ENCODE data around the gene SPDYE2. TPM values are rescaled to one million over a fixed set of nuclear protein-coding genes. Genes with fewer than 3 reads are reported as not detected.
"Not testable (repeated sequence)": the region's sequence is repeated elsewhere in the genome, so short reads cannot be mapped to it uniquely, and the experiment has no call there.

The SPDYE2 gene
- total RNA-seq, result 0.52 TPM

- not testable (repeated sequence) for DNase-seq (ENCODE audit: low spot score)
These were observed at the start of gene SPDYE2 for GRCh38 chr7:102550808-102551422. Gene SPDYE2, plus strand, starts transcription at chr7:102551226. Its CDS starts 2,030 bp downstream, at chr7:102553256.

DNA sequence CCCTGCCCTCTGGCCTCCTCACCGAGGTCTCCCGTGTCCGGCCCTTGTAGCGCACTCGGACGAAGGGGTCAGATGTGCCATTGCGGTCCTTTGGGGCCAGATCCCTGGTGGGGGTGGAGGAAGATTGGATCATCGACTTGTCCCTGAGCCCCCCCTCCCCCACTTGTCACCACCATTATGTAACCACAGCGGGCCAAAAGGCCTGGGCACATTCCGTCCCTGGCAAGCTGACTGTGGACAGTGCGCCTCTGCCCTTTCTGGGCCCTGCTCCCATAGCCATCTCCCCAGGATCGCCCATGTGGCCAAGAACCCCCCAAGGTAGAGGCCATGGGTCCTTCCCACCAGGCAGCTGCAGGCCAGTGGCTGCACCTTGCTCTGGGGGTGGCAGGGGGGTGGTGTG lies 47.9 kb upstream of the SPDYE2 start:
- not testable (repeated sequence) for DNase-seq (ENCODE audit: low spot score)

GRCh38 chr7:102505298-102506185 lies 45.5 kb upstream of the SPDYE2 start:
- DNase-seq (ENCODE audit: low spot score), result peak; percentile 31

DNA sequence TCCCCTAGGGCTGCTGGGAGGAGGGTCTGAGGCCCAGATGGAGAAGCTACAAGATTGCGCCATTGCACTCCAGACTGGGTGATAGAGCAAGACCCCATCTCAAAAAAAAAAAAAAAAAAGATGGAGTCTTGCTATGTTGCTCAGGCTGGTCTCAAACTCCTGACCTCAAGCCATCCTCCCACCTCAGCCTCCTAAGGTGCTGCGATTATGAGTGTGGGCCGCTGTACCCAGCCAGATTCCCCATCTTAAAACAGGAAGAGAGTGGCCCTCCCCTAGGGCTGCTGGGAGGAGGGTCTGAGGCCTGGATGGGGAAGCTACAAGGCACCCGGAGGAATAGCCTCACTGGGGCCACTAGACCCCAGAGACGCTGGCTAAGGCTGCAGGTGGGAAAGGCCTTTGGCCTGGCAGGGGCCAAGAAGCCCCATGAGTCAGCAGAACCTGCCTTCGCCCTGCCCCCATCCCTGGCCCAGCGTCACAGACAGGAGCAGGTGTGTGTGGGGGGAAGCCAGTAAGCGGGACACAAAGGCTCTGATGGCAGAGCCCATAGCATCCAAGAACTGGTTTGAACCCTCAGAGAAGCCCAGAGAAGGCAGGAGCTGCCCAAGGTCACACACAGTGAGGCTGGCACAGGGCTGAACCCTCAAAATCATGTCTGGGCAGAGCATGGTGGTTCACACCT lies 43.5 kb upstream of the SPDYE2 start:
- DNase-seq (ENCODE audit: low spot score), result not testable (repeated sequence)

- DNase-seq (ENCODE audit: low spot score), result not testable (repeated sequence)
These were observed 40.5 kb upstream of the SPDYE2 start for GRCh38 chr7:102510575-102510974.

DNA sequence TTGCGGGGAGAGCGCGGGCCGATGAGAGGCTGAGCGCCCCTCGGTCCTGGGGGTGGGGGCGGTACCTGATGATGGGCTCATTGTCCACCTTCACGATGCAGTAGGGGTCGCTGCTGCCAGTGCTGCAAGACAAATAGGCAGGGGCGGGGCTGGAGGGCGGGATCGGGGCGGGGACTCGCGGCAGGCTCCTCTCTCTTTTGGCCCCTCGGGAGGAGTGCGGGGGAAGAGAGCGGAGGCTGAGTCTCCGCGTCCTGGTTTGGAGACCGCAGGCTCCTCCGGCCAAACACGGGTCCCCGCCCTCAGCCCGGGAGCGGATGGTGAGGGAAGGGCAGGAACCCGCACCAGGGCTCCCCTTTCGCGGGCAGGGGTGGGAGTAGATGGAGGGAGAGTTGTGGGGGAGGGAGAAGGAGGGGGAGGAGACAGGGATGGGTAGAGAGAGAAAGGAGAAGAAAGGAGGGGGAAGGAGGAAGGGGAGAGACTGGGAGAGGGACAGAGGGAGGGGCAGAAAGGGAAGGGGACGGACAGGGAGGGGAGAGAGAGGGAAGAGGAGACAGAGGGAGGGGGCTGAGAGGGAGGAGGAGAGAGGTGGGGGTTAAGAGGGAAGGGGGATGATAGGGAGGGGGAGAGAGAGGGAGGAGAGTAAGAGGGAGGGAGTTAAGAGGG lies 39.0 kb upstream of the SPDYE2 start:
- not testable (repeated sequence) for DNase-seq (ENCODE audit: low spot score)

- DNase-seq (ENCODE audit: low spot score), result peak; percentile 43
These were observed 38.3 kb upstream of the SPDYE2 start for GRCh38 chr7:102512642-102513221.

DNA sequence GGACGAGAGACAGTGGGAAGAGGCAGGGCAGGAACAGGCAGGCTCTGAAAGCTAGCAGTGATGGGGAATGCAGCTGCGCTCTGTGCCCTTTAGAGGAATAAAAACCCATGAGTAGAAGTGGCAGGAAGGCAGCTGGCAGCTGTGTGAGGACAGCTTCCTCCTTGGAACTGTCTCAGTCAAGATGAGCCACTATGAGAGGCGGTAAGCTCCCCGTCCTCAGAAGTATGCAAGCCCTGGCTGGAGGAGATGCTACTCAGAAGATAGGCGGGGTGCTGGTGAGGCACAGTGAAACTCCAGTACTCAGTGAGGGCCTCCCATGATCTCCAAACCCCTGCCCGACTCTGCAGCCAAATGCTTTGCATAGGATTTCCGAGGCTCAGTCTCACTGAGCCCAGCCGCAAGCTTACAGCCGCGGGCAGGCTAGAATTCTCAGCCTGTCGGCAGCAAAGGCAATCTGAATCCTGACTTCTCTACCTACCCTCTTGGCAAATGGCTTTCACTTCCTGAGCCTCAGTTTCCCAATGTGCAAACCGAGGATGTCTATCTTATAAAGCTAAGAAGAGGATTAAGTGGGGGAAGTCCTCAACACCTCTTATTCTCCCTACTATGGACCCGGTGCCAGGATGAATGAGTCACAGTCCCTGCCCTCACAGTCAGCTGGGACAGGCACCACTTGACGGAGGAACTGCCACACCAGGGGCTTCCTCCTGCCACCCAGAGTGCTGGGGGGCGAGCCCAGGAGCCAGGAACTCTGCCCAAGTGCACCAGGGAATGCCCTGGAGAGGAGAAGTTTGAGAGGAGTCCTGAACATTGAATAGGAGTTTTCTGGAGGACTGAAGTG lies 35.9 kb upstream of the SPDYE2 start:
- DNase-seq (ENCODE audit: low spot score), result not testable (repeated sequence)

DNA sequence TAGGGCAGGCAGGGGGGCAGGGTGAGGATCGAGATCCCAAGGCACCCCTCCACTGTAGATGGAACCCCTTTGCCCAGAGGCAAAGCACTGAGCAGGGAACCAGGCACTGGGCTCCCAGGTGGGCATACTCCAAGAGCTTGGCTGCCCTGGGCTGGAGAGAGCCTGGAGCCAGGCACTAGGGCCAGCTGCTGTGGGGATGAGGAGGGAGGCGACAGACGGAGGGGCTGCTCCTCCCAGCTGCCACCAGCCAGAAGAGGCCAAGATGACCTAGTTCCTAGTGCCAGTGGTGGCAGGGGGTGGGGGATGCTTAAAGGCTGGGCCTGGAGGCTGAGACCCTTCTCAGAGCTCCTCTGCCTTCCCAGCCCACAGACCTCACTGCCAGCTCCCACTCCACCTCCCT lies 35.1 kb upstream of the SPDYE2 start:
- not testable (repeated sequence) for DNase-seq (ENCODE audit: low spot score)

GRCh38 chr7:102516951-102517350 lies 34.1 kb upstream of the SPDYE2 start:
- DNase-seq (ENCODE audit: low spot score), result not testable (repeated sequence)

- peak; percentile 22 for DNase-seq (ENCODE audit: low spot score)
These were observed 33.4 kb upstream of the SPDYE2 start, which contains the start of gene RASA4B for GRCh38 chr7:102517550-102518147. Gene RASA4B, minus strand, starts transcription at chr7:102517777. Its CDS starts 67 bp downstream, at chr7:102517710.

- not testable (repeated sequence) for DNase-seq (ENCODE audit: low spot score)
These were observed 30.2 kb upstream of the SPDYE2 start for GRCh38 chr7:102520797-102521196.

DNA sequence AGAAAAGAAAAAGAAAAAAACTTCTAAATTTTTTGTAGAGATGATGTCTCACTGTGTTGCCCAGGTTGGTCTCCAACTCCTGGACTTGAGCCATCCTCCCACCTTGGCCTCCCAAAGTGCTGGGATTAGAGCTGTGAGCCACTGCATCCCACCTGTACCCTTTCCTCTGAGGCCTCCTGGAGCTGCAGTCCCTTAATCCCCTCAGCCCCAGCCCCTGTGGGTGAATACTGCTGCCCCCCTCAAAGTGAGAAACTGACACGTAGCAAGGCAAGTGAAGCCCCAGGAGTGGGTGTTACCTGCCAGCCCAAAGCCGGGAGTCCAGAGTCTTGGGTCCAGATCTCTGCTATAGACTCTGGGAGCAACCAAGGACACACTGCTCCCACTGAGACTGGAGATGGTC lies 26.2 kb upstream of the SPDYE2 start:
- peak; percentile 29 for DNase-seq (ENCODE audit: low spot score)

DNA sequence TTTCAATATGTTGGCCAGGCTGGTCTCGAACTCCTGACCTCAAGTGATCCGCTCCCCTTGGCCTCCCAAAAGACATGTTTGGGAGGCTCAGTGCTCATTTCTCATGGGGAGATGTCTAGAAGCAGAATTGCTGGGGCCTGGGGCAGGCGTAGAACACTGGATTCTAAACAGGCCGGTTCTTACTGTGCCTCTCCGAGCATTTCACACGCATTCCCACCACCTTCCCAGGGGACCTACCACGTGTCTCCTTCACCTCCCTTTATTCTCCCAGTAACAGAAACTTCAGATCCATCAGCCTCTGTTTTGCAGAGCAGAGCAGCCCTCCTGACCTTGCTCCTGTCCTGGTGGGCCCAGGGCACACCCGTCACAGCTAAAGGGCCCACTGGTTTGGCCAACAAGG lies 23.8 kb upstream of the SPDYE2 start:
- not testable (repeated sequence) for DNase-seq (ENCODE audit: low spot score)

DNA sequence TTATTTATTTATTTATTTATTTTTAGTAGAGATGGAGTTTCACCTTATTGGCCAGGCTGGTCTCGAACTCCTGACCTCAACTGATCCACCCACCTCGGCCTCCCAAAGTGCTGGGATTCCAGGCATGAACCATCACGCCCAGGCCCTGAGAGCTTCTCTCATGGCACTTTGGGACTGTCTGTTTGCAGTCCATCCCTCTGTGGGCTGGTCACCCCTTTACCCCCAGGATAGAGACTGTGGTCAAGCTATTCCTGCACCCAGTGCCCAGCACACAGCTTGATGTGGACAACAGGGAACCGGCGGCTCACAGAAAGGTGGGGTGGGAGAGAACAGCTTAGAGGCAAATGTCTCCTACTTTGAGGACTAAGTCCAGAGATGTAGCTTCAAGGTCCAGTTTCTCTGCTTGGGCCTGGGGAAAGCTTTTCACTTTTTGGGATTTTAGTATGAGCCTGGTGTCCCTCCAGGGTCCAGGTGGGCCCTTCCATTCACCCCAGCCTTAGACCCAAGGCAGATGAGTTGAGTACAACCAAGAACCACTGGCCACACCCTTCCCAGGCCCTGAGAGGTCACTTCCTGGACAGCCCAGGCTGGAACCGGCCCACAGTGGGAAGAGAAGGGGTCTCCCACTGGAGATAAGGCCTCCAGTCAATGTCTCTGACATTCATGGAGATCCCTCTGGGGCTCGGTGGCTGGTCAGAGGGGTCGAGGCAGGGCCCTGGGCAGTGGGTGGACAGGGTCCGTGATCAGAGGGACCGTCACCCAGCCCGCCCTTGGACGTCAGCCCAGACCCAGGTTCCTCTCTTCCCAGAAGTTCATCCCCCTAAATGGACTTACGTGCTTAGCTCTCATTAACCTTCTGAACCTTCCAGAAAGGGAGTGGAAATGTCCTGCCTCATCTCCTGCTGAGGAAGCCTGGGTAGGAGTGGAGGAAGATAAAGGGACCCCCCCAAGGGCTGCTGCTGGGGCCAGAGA lies 22.9 kb upstream of the SPDYE2 start:
- DNase-seq (ENCODE audit: low spot score), result not testable (repeated sequence)

DNA sequence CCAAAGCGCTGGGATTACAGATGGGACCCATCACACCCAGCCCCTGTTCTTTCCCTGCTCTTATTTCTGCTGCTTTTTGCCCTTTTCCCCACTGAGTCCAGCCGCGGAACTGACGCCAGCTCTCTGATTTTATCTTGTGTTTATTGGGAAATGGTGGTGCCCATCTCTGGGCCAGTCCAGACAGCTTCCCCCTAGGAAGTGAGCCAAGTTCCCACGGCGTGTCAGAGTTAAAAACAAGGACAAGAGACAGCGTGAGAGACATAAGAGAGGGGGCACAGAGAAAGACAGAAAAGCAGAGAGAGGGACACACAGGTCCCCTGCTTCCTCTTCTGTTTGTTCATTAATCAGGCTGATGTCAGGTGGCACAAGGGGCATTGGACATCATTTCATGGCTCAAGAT lies 19.4 kb upstream of the SPDYE2 start:
- DNase-seq (ENCODE audit: low spot score), result peak; percentile 88

- DNase-seq (ENCODE audit: low spot score), result not testable (repeated sequence)
These were observed 18.9 kb upstream of the SPDYE2 start for GRCh38 chr7:102532127-102532526.

DNA sequence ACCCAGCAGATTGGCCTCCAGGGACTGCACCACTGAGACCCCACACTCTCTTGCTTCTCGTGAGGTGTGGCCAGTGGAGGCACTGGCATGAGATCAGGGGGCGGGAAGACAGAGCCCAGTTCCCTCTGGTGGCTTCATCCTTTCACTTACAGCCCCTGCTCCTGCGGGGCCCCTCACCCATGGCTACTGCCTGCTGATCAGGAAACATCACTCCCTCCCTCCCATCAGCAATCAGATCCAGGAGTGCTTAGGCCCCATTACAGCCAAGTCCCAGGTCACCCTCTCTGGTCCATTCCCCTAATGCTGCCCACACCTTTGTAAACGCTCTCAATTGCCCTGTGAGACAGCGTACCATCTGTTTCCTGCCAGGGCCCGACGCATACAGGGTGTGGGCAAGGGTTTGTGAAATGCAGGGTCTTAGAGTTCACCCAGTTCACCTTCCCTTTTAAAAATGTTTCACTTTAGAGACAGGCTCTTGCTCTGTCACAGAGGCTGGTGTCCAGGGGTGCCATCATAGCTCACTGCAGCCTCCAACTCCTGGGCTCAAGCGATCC lies 15.9 kb upstream of the SPDYE2 start:
- DNase-seq (ENCODE audit: low spot score), result not testable (repeated sequence)
